HG02884 (cell line): ENCODE data around the gene INHBB.
"Not testable (repeated sequence)": the region's sequence is repeated elsewhere in the genome, so short reads cannot be mapped to it uniquely, and the experiment has no call there.

Source experiments
- ATAC-seq: cut with Tn5 transposase; IDR thresholded peaks from one replicate; pipeline ENCODE4 v1.9.1; 2021; ENCODE audit warnings: mild to moderate bottlenecking, moderate library complexity; ENCODE audit not compliant: unreplicated experiment

The INHBB gene

DNA sequence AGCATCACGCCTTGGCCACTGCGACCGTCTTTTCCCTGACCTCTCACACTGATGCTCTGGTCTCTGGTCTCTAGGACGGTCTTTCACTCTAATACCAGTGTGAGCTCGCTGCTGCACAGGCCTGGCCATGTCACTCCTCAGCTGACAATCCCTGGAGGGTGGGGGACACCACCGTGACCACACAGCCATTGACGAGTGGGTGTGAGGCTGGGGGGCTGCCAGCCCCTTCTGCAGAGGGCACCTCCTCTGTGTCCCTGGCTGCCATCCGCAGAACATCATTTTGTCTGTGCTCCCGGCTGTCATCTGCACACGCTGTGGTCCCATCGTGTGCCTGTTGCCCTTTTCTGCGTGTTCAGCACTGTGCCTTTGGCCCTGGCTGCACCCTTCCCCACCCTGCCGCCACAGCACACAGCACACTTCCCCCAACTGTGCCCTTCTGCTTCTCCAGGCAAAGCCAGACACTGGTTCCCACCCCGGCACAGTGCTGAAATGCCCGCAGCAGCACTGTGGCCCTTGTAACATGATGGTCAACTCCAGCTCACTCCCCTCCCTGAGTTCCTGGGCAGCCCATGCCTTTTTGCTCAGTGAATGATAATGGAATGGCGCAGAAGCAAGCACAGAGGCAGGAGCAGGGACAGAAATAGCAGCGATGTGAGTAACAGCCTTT lies 30.4 kb upstream of the INHBB start:
- ATAC-seq, result no peak

DNA sequence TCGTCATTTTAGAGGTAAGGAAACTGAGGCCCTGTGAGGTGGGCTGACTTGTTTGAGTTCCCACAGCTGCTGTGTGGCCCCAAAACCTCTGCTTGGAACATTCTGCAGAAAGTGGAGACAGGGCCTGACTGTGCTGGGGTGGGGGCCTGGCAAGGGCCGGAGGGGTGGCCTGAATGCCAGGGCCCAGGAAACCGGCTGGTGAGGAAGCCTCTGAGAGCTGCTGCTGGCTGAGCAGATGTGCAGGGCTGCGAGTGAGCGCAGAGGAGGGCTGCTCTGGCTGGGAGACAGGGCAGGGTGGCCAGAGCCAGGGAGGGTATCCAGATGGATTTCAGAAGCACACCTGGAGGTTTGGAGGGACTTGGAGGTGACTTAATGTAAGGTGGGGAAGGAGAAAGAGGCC lies 29.9 kb upstream of the INHBB start:
- ATAC-seq, result no peak

DNA sequence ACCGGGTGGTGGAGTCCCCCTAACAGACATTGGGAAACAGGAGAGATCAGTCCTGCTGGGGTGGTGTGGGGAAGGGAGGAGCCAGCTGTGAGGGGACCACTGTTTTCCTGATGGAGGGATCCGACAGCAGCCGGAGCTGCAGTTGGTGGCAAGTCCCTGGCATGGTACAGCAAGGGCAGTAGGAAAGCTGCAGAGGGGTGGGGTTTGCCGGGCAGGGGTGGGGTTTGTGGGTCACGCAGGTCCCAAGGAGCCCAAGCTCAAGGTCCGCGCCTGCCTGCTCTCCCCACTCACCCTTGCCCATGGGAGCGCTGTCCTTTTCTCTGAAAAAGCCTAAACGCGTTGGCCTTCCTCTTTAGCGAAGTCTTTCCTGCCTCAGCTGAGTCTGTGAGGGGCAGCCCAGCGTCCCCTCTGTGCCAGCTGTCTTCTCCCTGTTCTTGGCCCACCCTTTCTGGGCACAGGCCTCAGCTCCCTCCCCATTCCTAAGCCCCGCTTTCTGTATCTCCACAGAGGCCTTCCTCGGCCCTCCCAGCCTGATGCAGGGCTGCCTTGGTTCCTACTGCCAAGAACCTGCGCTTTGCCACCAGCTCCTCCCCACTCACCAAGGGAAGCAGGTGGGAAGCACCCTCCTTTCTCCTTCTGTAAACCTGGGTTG lies 29.3 kb upstream of the INHBB start:
- no peak for ATAC-seq

DNA sequence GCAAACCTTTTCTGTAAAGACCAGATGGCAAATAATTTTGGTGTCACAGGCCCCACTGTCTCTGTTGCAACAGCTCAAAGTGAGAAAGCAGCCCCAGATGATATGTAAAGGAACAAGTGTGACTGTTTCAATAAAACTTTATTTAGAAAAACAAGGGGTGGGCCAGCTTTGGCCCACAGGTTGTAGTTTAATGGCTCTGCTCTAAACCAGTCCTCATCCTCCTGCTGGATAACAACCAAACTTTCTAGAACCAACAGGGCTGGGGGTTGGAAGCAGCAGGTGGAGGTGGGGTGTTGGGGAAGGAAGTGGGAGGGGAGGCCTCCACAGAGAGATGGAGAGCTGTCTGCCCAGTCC lies 28.8 kb upstream of the INHBB start:
- ATAC-seq, result no peak

DNA sequence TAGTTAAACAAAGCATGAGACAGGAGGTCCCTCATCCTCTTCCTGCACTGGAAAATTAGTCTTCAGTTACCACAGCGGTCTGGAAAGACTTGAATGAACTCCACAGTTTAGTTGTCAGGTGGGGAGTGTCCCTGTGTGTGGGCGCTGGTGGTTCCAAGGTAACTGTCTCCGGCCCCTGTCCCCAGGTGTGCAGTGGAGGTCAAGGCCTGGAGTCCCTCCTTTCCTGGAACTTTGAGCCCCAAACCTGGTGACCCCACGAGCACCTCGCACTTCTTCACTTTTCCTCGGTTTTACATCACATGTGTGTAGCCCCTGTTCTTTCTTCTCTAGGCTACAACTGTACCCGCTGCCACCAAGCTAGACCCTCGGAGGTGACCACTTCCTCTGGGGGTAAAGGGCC lies 28.0 kb upstream of the INHBB start:
- no peak for ATAC-seq

DNA sequence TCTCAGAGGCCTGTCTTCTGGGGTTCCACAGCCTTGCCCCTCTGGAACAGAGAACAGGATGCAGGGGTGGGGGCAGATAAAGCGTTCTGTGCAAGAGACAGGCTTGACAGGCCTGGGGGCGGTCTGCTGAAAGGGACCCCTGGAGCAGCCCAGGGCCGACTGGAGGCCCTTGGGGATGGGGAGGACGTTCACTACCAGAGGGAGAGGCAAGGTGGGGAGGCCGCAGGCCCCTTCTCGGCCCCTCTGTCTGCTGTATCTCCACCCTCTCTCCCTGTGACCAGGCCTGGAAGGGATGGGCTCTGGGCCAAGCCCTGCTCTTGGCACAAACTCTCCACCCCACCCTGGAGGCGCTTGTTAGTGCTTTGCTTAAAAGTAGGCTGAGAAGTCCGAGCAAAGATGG lies 27.3 kb upstream of the INHBB start:
- ATAC-seq, result no peak

DNA sequence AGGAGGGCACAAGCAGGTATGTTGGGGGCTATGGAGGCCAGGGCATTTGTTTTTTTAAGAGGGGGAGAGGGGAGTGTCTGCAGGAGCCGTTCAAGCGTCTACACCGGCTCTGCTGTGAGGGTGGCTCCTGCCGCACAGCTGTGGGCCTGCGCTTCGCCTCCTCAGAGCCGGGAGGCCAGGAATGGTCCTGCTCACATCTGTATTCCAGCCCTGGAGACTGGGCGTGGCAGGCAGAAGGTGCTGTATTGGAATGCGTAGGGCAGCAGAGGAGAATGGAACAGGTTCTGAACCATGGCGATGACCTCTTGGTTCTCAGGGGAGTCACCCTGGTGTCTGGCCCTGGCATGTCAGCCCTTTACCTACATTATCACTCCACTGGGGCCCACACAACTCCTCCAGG lies 26.8 kb upstream of the INHBB start:
- no peak for ATAC-seq

DNA sequence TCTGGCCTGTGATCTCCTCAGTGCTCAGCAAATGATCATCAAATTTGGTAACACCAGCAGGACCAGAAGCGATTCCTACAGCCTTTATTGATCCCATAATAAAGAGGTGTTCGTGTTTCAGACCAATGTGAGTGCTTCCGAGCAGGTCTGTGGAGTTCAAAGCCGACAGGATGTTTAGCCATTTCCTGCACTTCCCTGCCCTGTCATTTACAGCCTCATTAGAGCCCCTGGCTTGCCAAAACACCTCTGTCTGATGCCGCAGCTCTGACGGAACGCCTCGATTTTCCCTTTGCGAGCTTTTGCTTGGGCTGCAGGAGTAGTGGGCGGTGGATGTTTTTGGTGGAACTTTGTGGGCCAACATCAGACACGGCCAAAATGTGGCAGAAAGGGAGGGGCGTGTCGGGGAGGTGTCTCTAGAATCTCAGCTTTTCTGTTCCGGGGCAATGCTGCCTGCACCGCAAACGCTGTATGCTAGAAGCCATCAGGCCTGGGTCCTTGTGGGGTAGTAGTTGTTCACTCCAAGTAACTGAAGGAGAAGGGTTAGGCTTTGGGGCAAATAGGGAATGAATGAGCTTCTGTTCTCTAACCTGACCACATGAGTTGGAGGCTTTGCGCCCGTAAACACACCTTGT lies 26.1 kb upstream of the INHBB start:
- no peak for ATAC-seq

DNA sequence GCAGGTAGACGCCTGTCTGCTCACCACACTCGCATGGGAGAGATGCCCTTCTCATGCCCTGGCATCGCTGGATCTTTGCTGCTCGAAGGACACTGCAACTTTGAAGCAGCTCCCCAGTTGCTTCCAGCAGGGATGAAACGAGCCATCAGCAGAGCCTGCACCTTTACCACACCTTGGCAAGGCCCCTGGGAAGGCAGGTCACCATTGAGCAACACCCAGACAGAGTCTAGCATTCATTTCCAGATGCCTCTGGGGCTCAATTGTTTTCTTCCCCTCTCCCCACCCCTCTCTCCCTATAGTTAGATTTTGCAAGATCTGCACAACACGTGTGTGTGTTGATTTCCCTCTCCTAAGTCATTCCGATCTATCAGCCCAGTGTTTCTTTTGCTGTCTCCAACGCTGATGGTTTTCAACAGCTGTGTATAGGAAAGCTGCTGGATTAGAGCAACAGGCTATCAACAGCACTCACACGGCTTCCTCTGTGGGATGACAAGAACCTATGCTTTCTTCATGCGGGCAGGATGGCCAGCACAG lies 25.6 kb upstream of the INHBB start:
- ATAC-seq, result no peak

DNA sequence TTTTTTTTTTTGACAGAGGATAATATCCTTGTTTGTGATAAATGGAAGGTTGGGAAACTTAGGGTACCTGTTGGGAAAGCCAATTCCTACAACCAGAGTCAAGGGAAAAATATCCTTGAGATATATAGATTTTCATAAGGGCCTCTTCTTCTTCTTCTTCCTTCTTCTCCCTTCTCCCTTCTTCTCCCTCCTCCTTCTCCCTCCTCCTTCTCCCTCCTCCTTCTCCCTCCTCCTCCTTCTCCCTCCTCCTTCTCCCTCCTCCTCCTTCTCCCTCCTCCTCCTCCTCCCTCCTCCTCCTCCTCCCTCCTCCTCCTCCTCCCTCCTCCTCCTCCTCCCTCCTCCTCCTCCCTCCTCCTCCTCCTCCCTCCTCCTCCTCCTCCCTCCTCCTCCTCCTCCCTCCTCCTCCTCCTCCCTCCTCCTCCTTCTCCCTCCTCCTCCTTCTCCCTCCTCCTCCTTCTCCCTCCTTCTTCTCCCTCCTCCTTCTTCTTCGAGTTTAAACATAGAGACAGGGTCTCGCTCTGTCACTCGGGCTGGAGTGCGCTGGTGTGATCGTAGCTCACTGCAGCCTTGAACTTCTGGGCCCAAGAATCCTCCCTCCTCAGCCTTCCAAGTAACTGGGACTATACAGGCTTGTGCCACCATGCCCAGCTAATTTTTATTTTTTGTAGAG lies 24.9 kb upstream of the INHBB start:
- not testable (repeated sequence) for ATAC-seq

DNA sequence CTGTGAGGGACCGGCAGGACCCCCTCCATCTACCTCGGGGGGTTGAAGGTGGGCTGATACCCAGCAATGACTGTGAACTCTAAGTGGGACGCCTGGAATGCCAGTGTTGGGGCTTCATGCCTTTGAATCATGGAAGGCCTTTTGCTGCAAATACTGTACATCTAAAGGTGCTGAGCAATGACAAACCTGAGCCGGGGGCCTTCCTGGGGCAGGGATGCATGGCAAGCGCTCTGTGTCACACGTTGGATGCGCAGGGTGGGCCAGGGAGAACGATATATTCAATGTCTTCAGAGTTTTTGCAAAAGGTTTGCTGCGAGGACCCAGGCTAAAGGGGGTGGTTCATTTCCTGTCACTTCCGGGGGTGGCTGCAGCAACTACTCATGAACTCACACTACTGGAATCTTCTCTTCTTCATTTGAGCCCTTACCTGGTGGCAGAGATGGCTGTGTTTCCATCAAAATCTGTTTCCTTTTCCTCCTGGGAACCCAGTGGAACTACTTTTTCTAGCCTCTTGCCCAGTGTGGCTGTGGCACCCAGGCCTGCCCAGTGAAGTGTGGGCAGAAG lies 24.1 kb upstream of the INHBB start:
- no peak for ATAC-seq

DNA sequence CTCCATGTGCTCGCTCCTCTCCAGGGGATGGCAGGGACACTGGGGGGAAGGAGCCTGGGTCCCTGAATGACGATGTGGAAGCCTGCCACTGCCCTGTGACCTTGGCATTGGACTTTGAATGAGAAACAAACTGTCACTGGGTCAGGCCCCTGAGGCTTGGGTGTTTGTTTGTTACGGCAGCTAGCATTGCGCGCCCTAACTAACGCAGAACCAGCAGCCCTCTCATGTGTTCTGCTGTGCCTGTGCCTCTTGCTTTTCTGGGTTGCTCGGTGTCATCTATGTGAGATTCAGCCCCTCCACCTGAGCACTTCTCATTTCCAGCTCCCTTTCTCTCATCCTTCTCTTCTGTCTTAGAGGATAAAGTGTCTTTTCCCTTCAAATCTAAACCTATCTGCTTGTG lies 23.6 kb upstream of the INHBB start:
- ATAC-seq, result no peak

DNA sequence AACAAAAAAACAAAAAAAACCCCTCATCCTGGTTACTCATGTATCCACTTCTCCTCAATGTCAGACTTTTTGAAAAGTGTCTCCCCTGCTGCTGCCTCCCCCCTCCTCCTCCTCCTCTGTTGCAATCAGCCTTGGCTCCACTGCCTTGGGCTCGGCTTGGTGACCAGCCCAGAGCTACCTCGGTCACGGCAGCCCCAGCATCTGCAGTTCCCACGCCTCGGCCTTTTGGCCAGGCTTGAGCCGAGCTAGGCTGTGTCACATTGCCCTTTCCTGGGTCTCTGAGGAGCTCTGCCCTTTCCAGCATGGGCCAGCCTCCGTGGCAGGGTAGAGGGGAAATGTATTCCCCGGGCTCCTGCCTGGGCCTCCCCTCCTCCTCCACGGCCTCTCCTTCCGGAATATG lies 22.7 kb upstream of the INHBB start:
- no peak for ATAC-seq

DNA sequence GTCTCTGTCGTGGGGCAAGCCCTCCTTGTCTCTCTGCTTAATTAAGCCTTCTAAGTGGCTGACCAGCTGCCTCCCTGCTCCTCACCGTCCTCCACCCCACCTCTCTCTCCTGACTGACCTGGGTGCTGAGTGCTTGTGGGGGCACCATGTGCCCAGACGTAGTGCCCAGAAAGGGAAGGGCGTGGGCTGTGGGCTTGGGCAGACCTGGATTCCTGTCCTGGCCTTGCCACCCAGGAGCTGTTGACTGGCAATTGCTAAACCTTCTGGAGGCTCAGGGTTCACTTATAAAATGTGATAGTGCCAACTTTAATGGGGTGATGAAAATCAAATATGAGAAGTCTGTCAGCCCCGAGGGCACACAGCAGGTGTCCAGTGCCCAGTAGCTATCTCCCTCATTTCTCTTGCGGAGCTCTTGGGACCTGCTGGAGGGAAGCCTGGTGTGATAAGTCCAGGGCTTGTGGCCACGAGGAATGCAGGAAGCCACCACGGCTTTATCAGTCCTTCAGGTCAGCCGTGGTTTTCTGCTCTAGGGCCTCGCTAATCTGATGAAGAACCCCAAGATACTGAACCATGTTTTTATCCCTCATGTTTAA lies 22.0 kb upstream of the INHBB start:
- ATAC-seq, result no peak

DNA sequence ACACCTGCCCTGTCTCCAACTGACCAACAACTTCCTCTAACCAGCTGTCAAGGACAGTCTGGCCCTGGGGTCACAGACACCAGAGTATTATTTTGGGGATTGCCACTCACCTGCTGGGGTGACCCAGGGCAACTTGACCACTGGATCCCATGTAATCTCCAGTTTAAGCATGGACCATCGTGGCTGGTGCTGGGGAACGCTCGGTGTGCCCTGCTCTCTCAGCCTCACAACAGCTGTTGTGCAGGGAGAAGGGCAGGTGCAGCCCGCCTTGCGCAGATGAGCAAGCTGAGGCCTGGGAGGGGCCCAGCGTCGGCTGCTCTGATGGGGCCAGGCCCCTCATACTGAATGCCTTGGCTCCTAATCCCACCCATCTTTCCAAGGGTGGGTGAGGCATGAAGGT lies 21.0 kb upstream of the INHBB start:
- ATAC-seq, result no peak

DNA sequence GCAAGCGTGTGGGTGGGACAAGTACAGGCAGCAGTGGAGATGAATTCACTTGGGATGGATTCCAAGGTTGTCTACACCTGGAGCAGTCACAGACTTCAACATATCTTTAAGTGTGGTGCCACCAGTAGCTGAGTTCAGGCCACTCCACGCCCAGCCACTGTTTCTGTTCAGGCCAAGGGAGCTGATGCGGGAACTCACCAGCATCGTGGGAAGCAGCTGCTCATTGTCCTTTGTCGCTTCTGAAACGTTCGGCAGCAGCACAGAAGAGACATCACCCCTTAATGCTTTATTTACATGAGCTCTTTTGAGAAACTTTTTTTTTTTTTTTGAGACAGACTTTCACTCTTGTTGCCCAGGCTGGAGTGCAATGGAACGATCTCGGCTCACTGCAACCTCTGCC lies 19.9 kb upstream of the INHBB start:
- ATAC-seq, result no peak

DNA sequence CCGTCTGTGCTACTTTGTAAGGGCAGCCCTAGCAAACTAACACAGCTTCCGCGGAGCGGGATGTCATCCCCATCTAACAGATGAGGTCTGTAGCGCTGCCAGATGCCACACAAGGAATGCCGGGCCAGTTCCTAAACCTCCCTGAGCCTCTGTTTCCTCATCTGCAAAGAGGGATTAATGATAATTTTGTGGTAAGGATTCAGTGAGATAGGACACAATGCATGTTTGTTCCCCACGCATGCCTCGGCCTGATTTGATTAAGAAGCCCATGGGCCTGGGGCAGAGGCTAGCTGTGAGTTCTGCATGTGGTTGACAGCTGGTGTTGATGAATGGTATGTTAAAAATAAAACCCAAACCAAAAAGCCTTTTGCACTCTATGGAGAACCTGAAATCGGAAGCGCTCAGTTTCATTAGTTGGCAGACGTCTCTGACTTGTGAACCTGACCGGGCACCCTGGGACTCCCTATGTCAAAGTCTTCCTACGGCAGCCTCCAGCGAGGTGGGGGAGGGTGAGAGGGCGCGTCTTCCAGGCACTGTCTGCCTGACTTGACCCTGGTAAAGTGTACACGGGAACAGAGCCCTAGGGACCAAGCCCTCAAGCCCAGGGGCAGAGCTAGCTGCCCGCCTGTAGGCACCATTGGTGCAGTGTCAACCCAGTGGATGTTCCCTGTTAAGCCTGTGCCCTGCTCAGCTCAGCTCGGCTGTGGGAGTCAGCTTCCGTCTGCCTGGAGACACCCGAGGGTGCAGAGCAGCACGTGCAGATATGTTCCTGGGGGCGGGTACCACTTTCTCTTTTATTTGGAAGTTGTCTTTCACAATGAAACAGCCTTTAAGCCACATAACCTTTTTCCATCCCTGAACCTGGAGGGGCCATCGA lies 14.8 kb upstream of the INHBB start:
- ATAC-seq, result no peak

DNA sequence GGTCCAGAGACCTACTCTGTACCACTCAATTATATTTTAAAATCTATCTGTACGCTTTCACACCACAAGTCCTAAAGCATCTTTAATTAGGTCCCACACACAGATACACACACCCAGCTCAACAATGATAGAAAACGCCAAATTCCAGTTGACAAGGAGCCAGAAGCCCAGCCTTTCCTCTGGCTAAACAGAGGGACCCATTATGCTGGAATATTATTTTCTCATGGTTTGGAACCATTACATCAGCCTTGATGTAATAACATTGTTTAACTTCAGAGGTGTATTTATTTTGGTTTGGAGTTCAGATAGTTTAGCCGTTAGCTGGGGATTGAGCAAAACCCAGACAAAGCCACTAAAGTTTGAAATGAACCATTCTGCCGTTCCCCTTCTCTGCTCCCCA lies 14.0 kb upstream of the INHBB start:
- no peak for ATAC-seq

DNA sequence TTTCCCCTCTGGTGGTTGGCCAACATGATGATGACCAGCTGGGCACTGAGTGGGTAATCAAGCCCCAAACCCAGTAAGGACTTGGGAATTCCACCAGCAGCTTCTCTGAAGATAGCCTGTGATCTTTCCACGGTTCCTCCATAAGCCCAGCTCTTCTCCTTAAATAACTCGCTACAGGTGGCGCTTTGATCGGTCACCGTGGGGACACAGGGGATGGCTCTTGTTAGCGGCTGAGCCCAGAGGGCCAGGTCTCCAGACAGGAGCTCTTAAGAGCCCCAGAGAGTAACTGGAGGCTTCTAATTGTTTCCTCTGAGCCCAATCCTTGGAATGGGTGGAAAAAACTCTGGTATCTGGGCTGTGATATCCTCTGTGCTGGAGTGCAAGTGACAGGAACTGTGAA lies 13.6 kb upstream of the INHBB start:
- no peak for ATAC-seq

DNA sequence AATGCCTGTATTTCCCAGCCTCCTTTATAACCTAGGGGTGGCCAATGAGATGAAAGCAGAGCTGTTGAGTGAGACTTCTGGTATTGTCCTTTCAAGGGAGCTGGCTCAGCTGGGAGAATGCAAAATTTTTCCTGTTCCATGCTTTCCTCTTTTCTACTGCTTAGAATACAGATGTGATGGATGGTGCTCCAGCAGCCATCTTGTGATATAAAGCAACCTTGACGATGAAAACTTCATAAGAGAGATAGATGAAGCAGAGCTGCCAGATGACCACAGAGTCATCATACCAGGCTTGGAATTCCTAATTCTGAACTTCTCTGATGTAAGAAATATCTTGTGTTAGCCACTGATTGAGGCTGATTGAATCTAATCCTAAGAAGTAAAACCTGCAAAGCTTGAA lies 11.9 kb upstream of the INHBB start:
- no peak for ATAC-seq
